HG02642 (cell line): Measurements from ENCODE around the gene HNRNPA0.
A peak's percentile ranks its signal among the peaks of the same experiment; 100 is the strongest.
"Not testable (repeated sequence)": the region's sequence is repeated elsewhere in the genome, so short reads cannot be mapped to it uniquely, and the experiment has no call there.

Experiments used
- ATAC-seq: cut with Tn5 transposase; IDR thresholded peaks from one replicate; pipeline ENCODE4 v1.9.1; 2021; ENCODE audit warnings: mild to moderate bottlenecking; ENCODE audit not compliant: unreplicated experiment, poor library complexity

HNRNPA0 gene

DNA sequence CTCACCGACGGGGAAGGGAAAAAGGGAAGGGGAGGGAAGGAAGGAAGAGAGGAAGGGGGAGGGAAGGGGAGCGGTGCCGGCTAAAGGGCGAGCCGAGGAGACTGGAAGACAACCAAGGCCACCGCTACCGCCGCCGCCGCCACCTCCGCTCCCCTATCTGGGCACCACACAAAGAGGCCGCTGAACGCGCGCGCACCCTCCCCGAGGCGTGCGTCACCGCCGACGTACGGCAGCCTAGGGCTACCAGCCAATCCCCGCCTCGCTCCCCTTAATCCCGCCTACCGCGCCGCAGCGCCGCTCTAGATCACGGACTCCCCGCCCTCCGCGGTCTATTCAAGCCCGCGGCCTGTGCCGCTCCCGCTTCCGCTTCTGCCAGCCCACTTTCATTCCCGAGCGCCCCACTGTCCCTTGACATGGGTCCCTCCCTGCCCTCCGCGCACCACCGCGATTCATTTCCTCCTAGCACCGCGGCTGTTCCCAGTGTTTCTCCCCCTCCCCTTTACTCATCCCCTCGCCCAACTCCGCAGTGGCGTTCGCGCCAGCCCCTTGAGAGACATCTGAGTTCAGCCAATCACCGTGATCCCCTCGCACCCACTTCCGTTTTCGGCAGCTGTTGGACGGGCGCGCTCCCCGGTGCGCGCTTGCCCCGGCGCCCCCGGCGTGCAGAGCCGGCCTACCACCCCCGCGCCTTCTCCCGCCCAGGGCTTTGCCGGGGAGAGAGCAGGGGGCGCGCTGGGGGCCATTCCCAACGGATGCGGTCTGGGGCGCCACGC, at the start of gene HNRNPA0:
Gene HNRNPA0 (minus strand): TSS at position 176 of the 773 bp plus-strand sequence. CDS start 297 bp downstream, outside the sequence.
- ATAC-seq: peak; percentile 86

DNA sequence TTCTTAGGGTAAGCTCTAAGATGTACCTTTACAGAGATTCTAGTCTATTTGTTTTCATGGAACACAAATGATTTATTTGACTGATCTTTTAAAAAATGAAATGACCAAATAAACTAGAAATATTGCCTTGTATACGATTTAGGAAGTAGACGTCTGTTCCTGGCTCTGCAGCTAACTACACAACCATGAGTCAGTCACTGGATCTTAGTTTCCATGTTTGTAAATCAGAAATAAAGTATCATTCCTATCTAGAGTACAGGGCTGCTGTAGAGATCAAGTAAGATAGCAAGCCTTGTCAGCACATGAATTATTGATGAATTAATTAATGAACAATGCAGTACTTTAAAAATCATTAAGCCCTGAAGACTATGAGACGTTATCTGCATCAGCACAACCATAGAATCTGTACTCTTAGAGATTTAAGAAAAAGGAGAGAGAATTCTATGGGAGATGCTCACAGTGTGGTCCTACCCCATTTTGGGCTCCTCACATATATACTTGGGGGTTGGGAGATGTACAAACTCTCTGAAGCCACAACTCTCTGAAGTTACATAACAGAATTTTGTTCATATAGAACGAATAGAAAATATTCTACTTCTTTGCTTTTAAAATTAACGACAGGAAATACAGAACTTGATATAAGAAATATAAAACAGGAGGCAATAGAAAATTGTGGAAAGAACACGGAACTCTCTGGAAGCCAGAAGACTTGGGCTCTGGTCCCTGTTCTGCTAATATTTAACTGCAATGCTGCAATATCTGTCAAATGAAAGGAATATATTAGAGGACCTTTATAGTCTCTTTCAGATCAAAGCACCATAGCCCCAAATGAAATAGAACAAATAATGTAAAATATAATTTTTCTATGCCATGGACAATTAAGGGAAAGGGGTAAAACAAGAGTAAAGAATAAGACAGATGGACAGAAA, 48.4 kb upstream of the HNRNPA0 start:
- no peak for ATAC-seq

DNA sequence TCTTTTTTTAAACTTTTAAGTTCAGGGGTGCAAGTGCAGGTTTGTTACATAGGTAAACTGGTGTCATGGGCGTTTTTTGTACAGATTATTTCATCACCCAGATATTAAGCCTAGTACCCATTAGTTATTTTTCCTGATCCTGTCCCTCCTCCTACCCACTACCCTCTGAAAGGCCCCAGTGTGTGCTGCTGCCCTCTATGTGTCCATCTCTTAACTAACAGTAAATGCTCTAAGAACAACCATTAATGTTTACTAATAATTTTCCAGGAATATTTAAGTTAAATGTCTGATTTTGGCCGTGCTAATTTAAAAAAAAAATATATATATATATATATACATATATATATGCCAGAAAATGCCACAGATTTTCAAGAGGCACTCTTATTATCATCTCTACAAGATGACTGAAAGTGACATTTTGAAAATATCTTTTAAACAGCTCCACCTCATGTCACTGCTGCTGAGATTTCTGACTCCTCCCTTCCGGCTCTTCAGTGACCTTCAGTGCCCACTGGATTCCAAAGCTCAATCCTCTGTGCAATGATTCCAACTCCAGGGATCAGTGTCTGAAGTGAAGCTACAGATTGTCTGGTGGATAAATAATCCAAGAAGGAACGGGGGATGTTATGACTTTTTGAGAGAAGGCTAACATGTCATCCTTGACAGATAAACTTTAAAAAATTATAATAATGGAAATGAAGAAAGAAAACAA, 46.7 kb upstream of the HNRNPA0 start:
- no peak for ATAC-seq

DNA sequence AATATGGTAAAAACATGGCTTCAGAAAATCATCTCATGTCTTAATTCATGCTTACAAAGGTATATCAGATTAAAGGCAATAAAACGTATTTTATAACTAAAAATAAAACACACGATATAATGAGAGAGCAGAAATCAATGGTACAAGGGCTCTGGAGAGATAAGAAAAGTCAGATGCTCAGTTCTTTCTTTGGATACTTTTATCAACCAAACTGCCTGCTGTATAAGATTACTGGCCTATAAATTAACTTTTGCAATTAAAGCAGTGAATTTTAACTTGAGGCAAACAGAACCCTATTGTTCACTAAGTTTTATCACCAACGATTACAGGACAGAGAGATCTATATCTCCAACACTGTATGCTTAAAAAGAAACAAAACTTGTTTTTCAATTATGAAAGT, 42.1 kb upstream of the HNRNPA0 start:
- ATAC-seq: no peak

DNA sequence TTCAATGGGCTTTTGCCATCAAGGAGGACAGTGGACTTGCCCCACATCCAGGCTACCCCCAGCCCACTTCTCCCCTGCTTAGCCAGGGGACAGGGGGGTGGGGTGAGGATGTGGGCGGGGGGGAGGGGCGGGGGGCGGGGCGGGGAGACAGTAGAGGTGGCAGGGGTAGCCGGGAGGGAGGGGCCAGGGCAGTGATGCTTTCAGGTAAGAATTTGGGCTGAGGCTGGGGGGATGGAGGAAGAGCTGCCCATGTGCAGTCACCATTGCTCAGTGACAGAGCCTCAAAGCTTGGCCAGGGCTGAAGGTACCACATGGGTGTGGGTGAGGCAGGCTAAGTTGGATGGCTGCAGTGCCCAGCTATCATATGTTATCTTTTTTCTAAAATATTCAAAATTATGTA, 40.7 kb upstream of the HNRNPA0 start:
- no peak for ATAC-seq

DNA sequence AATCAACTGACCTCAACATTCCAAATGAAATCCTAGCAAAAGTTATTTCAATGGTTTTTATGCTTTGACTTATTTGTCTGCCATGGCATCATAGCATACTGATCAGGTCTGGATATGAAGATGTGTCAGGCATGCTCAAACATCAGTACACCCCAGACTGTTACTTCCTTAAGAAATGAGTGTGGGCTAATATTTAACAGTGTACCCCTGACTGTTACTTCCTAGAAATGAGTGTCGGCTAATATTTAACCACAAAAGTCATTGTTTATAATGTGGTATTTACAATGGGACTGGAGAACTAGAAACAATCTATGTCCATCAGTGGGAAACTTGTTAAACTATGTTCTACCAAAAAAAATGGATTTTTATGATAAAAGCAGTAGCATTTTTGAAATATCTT, 38.1 kb upstream of the HNRNPA0 start:
- ATAC-seq: no peak

DNA sequence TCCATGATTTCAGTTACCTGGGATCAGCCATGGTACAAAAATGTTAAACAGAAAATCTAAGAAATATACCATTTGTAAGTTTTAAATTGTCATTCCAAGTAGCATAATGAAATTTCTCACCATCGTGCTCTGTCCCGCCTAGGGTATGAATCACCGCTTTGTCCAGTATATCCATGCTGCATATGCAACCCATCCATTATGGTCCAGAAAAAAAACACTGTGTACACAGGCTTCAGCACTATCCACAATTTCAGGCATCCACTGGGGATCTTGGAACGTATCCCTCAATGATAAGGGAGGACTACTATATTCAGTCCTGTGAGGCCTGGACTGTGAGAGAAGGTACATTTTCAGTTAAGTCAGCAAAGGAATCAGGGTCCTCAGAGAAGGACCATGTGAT, 37.6 kb upstream of the HNRNPA0 start:
- ATAC-seq: no peak

DNA sequence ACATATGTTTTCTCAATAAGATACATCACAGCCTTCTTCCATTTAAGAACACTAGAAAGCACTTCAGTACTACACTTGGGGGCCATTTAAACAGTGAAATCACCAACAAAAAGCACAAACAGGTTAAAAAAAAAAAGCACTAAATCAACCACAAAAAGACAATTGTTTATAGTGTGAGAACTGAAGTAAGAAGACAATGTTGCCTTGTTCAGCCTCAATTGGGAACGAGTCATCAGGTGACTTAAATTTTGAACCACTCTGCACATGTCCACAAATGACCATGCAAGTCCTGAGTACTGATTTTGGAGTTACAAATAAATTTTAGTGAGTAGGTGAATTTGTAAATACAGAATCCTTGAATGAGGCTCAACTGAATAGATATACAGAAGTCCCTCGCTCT, 37.2 kb upstream of the HNRNPA0 start:
- no peak for ATAC-seq

DNA sequence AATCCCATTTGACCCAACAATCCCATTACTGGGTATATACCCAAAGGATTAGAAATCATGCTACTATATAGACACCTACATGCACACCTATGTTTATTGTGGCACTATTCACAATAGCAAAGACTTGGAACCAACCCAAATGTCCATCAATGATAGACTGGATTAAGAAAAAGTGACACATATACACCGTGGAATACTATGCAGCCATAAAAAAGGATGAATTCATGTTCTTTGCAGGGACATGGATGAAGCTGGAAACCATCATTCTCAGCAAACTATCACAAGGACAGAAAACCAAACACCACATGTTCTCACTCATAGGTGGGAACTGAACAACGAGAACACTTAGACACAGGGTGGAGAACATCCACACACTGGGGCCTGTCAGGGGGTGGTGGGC, 34.4 kb upstream of the HNRNPA0 start:
- not testable (repeated sequence) for ATAC-seq

DNA sequence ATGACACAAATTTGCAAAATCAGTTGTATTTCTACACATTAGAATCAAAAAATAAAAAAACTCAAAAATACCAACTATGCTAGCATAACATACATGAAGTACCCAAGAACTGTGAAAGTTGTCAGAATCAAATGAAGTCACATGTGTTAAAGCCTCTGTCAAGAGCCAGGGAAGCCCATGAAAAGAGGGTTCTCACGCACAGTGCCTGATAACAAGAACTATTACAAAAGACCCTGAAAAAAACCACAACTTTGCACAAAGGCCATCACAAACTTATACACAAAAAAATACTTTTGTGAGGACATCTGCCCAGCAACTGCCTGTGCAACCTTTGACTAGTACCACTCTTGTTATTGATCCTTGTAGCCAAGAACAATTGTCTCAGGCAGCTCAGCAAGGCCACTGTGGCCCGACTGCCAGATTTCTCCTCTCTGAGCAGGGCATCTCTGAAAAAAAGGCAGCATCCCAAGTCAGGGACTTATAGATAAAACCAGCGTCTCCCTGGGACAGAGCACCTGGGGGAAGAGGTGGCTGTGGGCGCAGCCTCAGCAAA, 28.9 kb upstream of the HNRNPA0 start:
- ATAC-seq: no peak

DNA sequence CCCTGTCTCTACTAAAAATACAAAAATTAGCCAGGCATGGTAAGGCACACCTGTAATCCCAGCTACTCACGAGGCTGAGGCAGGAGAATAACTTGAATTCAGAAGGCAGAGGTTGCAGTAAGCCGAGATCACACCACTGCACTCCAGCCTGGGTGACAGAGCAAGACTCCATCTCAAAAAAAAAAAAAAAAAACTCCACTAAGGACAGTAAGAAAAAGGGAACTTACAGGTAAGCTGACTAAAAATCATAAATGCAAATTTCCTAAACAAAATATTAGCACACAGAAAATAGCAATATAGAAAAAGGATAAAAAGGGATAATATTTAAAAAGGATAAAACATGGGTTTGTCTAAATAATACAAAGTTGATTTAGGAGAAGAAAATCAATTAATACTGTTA, 27.9 kb upstream of the HNRNPA0 start:
- ATAC-seq: no peak

DNA sequence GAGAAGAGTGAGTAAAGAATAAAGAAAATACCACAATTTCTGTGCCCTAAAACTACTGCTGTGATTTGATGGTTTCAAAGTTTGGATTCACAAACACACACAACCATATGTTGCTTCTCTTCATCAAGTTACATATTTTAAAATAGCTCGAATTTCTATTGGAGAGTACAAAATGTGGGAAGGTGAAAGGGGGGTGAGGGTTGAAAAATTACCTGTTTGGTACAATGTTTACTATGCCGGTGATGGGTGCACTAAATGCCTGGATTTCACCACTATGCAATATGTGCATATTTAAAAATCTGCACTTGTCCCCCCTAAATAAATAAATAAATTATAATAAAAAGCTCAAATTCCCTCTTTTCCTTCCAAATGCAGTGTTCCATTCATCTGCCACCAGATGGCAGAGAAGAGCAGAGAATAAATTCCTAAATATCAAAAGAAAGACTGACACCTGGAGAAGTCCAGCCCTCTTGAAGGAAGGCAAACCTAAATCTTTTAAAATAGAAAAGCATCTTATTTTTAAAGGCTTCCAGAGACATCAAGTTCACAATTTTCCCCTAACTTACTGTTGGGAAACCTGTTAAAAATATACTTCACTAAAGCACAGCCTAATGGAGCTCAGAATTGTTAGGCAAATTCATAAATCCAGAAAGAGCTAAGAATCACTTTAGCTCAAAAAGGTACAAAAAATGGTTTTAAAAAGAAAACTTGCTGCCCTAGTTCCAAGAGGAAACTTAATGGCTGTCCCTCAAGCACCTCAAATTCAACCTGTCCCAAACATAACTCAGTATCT, 24.8 kb upstream of the HNRNPA0 start:
- ATAC-seq: no peak

DNA sequence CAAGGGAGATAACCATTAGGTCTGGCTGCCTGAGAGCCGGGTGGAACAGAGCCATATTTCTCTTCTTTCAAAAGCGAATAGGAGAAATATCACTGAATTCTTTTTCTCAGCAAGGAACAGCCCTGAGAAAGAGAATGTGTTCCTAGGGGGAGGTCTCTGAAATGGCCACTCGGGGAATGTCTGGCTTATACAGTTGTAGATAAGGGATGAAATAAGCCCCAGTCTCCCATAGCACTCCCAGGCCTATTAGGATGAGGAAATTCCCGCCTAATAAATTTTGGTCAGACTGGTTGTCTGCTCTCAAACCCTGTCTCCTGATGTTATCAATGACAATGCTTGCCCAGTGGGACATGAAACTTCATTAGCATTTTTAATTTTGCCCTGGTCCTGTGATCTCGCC, 13.8 kb upstream of the HNRNPA0 start:
- not testable (repeated sequence) for ATAC-seq

DNA sequence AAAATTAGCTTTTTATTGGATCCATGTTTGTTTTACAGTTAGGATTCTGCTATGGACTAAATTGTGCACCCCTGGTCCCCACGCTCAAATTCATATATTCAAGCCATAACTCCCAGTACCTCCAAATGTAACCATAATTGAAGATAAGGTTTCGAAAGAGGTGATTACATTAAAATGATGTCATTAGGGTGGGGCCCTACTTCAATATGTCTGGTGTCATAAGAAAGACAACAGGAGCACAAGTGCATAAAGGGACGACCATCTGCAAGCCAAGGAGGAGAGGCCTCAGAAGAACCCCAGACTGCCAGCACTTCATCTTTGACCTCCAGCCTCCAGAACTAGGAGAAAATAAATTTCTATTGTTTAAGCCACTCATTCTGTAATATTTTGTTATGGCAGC, 7.4 kb upstream of the HNRNPA0 start:
- no peak for ATAC-seq

DNA sequence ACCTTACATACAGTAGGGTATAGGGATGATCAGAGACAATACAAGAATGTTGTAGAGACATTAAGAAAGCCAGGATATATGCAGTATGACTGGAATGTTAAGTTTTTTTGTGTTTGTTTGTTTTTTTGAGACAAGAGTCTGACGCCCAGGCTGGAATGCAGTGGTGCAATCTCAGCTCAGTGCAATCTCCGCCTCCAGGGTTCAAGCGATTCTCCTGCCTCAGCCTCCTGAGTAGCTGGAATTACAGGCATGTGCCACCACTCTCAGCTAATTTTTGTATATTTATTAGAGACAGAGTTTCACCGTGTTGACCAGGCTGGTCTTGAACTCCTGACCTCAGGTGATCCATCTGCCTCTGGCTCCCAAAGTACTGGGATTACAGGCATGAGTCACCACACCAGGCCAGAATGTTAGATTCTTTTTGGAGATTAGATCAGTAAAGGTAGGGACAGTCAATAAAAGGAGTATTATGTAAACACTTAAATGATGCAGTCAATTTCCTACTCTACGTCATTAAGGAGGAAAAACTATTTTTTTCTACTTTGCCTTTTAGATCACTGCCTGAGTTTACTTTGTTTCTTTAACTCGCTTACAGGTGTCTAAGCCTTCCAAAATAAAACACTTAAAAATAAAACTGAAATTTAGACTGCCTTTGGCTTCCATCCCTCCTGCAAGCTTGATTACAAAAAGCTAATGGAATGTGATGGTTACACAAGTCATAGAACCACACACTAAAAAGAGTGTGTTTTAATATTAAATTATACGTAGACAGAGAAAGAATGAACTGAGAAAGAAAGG, 6.8 kb upstream of the HNRNPA0 start:
- no peak for ATAC-seq

DNA sequence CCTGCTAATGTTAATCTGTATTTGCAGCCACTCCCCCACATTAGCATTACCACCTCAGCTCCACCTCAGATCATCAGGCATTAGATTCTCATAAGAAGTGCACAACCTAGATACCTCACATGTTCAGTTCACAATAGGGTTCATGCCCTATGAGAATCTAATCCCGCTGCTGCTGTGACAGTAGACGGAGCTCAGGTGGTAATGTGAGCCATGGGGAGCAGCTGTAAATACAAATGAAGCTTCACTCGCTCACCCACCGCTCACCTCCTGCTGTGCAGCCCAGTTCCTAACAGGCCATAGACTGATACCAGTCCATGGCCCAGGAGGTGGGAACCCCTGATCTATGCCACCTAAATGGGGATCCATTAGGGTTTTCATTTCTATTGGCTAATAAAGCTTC, 6.1 kb upstream of the HNRNPA0 start:
- ATAC-seq: no peak

DNA sequence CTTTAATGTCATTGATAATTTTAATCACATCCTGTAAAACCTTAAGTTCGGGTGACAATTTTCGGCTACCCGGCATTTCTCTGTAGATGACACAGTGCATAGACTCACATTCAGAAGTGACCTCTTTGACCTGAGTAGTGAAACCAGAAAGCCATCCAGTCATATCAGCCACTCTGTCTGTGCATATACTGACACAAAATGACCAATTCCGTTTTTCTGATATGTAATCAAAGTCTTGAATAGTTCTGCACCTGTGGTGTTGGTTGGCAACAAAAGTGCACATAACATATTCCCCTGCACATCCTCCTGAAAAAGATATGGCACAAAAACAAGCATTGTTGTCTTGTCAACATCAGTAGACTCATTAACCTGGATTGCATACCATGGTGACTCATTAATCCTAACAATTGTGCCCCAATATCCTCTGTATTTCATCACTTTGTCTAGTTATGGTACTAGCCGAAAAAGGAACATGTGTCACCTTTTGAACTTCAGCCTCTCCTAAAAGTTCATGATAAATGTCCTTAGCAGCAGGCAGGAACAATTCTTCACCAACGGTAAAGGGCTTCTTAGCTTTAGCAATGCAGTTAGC, 4.6 kb upstream of the HNRNPA0 start:
- ATAC-seq: no peak

DNA sequence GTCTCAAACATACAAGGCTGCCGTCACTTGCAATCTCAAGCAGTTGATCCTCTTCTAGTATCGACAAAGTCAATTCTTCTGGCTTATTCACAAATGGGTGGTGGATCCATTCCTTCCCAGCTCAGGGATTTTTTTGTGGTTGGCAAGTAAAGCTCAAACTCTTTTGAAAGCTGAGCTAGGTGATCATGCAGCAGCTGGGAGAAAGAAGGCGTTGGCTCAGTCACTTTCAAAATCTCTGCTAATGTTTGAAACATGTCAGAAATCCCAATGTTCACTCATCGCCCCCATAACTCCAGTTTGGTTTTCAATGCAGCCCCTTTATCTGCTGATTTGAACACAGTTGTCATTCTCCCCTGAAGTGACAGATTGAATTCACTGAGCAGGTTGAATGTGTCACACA, 4.0 kb upstream of the HNRNPA0 start:
- no peak for ATAC-seq

DNA sequence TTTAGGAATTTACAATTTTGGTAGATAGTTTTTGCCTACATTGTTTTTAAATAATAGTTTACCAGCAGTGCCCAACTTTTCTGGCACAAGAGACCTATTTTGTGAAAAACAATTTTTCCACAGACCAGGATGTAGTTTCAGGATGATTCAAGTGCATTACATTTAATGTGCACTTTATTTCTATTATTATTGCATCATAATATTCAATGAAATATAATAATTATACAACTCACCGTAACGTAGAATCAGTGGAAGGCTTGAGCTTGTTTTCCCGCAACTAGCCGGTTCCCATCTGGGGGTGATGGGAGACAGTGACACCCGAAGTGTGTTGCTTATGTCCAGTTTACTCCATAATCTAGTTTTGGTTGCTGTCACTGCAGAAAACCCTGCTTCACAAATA, 3.5 kb upstream of the HNRNPA0 start:
- ATAC-seq: no peak
